T47D (cell line): ENCODE measurements around the gene ERICH2.

ENCODE experiments used
- DNase-seq, 2 experiments: peaks; one replicate each; pipeline versions ENCODE4 v3.0.0 to v3.0.0-alpha.2; 2011 to 2012; ENCODE audit warnings: low read depth in 1 of 2, low spot score in 1 of 2
- JUND ChIP-seq: IDR thresholded peaks from 2 replicates; pipeline ENCODE4 v1.6.1; 2012; ENCODE audit warnings: low read depth
- in situ Hi-C: cut with HindIII; loops from 2 replicates; pipeline ENCODE4 v1.10.0; 2016; ENCODE audit warnings: low sequenced_read_pairs, low pct_unique_long_range_greater_than_20kb

Gene ERICH2

GRCh38 chr2:170843656-170844055 lies 73.5 kb downstream of the ERICH2 start:
- in situ Hi-C loops, result no loop called here
- no peak for DNase-seq
- no peak for TF ChIP-seq JUND

GRCh38 chr2:170845343-170845742 lies 75.2 kb downstream of the ERICH2 start:
- no peak for TF ChIP-seq JUND
- in situ Hi-C loops, result no loop called here
- DNase-seq, result no peak

GRCh38 chr2:170846314-170846713 lies 76.1 kb downstream of the ERICH2 start:
- no peak for DNase-seq
- no peak for TF ChIP-seq JUND
- in situ Hi-C loops, result no loop called here

GRCh38 chr2:170847716-170848115 lies 77.5 kb downstream of the ERICH2 start:
- DNase-seq, result no peak
- in situ Hi-C loops, result no loop called here
- TF ChIP-seq JUND, result no peak
